GM12873 (cell line): ENCODE measurements around the gene IGLON5.

Experiments
- CTCF ChIP-seq: IDR thresholded peaks from 2 replicates; pipeline ENCODE4 v1.5.1; 2012; ENCODE audit warnings: low read depth, mild to moderate bottlenecking, moderate library complexity, low read length, control low read depth; ENCODE audit not compliant: insufficient read depth; ENCODE audit errors: missing control alignments

The IGLON5 gene

GRCh38 chr19:51357952-51358351 lies 46.5 kb downstream of the IGLON5 start:
- TF ChIP-seq CTCF = no peak

GRCh38 chr19:51359294-51359693 lies 47.9 kb downstream of the IGLON5 start:
- no peak for TF ChIP-seq CTCF

- TF ChIP-seq CTCF = no peak
Observed at GRCh38 chr19:51361239-51361638, 49.8 kb downstream of the IGLON5 start.

GRCh38 chr19:51364200-51365106 lies 53.0 kb downstream of the IGLON5 start:
- no peak for TF ChIP-seq CTCF

- no peak for TF ChIP-seq CTCF
Observed at GRCh38 chr19:51365211-51365964, 53.9 kb downstream of the IGLON5 start.

GRCh38 chr19:51365965-51366388 lies 54.5 kb downstream of the IGLON5 start, which contains the start of gene ETFB:
ETFB (minus strand) TSS chr19:51366388; CDS start chr19:51366326, 62 bp downstream.
- TF ChIP-seq CTCF = no peak
